Astrocyte (in vitro differentiated cells and primary cell): ENCODE data around the gene SLC24A4.

Experiments used
- EZH2 ChIP-seq: IDR thresholded peaks from 2 replicates; pipeline ENCODE4 v1.6.1; 2012; ENCODE audit warnings: mild to moderate bottlenecking, low read length, inconsistent platforms; ENCODE audit not compliant: insufficient read depth
- TF ChIP-seq, protein P1 (sequence below): IDR thresholded peaks from 2 replicates; pipeline ENCODE4 v1.5.1; 2011; ENCODE audit warnings: low read depth, mild to moderate bottlenecking, inconsistent platforms, low read length, moderate library complexity; ENCODE audit not compliant: insufficient read depth

DNA sequence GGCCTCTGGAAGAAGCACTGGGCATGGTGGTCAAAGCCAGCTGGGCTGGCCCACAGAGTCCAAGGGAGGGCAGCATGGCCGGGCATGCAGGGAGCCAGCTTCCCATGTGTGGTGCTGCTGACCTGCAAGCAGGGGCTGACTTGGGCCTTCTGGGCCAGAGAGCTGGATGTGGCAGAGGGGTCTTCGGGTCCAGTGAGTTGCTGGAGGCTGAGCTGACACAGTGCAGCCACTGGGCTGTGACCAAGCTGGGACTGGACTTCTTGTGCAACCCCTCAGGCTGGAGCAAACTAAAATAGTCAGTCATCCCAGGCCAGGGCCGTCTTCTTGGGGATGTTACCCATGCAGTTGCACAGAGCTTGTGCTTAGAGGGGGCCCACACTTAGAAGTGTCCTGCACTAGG, 183.3 kb downstream of the SLC24A4 start:
- TF ChIP-seq, protein P1, sequence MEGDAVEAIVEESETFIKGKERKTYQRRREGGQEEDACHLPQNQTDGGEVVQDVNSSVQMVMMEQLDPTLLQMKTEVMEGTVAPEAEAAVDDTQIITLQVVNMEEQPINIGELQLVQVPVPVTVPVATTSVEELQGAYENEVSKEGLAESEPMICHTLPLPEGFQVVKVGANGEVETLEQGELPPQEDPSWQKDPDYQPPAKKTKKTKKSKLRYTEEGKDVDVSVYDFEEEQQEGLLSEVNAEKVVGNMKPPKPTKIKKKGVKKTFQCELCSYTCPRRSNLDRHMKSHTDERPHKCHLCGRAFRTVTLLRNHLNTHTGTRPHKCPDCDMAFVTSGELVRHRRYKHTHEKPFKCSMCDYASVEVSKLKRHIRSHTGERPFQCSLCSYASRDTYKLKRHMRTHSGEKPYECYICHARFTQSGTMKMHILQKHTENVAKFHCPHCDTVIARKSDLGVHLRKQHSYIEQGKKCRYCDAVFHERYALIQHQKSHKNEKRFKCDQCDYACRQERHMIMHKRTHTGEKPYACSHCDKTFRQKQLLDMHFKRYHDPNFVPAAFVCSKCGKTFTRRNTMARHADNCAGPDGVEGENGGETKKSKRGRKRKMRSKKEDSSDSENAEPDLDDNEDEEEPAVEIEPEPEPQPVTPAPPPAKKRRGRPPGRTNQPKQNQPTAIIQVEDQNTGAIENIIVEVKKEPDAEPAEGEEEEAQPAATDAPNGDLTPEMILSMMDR: no peak
- no peak for TF ChIP-seq EZH2
